ENCODE results near the gene SCN5A. TPM values are rescaled to one million over a fixed set of nuclear protein-coding genes. Genes with fewer than 3 reads are reported as not detected.

SCN5A gene
- total and polyA plus RNA-seq, 12 donors: 0.04 to 2.1 (median 0.33) TPM; not detected in 2

GRCh38 chr3:38643592-38643991, 5.9 kb downstream of the SCN5A start:
- H3K4me3 ChIP-seq: no peak overlapping the region
- TF ChIP-seq CTCF (IDR thresholded peaks at IDR 0.05) (no peak), POLR2A (IDR thresholded peaks at IDR 0.05) (no peak)
- no peaks in the 10 kb centered on the region for H3K4me1 ChIP-seq (replicated peaks in 1 of 2)
- 73 to 87% (median 79%) methylated on average over 4 to 5 of the region's 5 CpGs for WGBS, 4 donors
- no peaks in the 10 kb centered on the region for H3K9me3 ChIP-seq (replicated peaks in 1 of 3)
- H3K27me3 ChIP-seq: peaks cover 15% of the 10 kb centered on the region
- no peak overlapping the region for H3K27ac ChIP-seq
- peak in 2 of 7 donors; percentile 2 to 18 for DNase-seq
- intact Hi-C loops (cut with DNase I): no loop called here
- H3K36me3 ChIP-seq (replicated peaks in 1 of 2): no peaks in the 10 kb centered on the region

- Histone ChIP-seq H3K4me1 (replicated peaks in 1 of 2) (no peaks in the 10 kb centered on the region), H3K9me3 (replicated peaks in 1 of 3) (no peaks in the 10 kb centered on the region), H3K27me3 (peaks cover 10% of the 10 kb centered on the region), H3K27ac (no peak overlapping the region), H3K36me3 (replicated peaks in 1 of 2) (no peaks in the 10 kb centered on the region), H3K4me3 (no peak overlapping the region)
- DNase-seq: peak in 1 of 7 donors; percentile 45
- TF ChIP-seq CTCF (IDR thresholded peaks at IDR 0.05) (no peak), POLR2A (IDR thresholded peaks at IDR 0.05) (no peak)
- intact Hi-C loops (cut with DNase I): no loop called here
- 86 to 92% (median 90%) methylated on average over 3 to 8 of the region's 8 CpGs for WGBS, 4 donors
Observed at GRCh38 chr3:38643090-38643489, 6.4 kb downstream of the SCN5A start.

GRCh38 chr3:38641461-38642110, 7.9 kb downstream of the SCN5A start:
- no peak overlapping the region for H3K27ac ChIP-seq
- no peak for DNase-seq
- no peaks in the 10 kb centered on the region for H3K27me3 ChIP-seq
- WGBS, 4 donors: 73 to 83% (median 78%) methylated on average over 6 to 8 of the region's 8 CpGs
- H3K36me3 ChIP-seq (replicated peaks in 1 of 2): no peaks in the 10 kb centered on the region
- H3K4me1 ChIP-seq (replicated peaks in 1 of 2): no peaks in the 10 kb centered on the region
- intact Hi-C loops (cut with DNase I): no loop called here
- TF ChIP-seq CTCF (IDR thresholded peaks at IDR 0.05): no peak
- TF ChIP-seq POLR2A (IDR thresholded peaks at IDR 0.05): no peak
- no peaks in the 10 kb centered on the region for H3K9me3 ChIP-seq (replicated peaks in 1 of 3)
- no peak overlapping the region for H3K4me3 ChIP-seq

GRCh38 chr3:38640661-38641452, 8.6 kb downstream of the SCN5A start:
- no peaks in the 10 kb centered on the region for H3K9me3 ChIP-seq (replicated peaks in 1 of 3)
- H3K4me1 ChIP-seq (replicated peaks in 1 of 2): no peaks in the 10 kb centered on the region
- H3K36me3 ChIP-seq (replicated peaks in 1 of 2): no peaks in the 10 kb centered on the region
- WGBS, 4 donors: 55 to 84% (median 67%) methylated on average over 10 to 18 of the region's 18 CpGs
- H3K27ac ChIP-seq: no peak overlapping the region
- H3K4me3 ChIP-seq: no peak overlapping the region
- intact Hi-C loops (cut with DNase I): no loop called here
- DNase-seq: no peak
- no peak for TF ChIP-seq POLR2A (IDR thresholded peaks at IDR 0.05)
- TF ChIP-seq CTCF (IDR thresholded peaks at IDR 0.05): no peak
- H3K27me3 ChIP-seq: no peaks in the 10 kb centered on the region
